ENCODE data around the gene PLEKHO1.
"Not testable (repeated sequence)": the region's sequence is repeated elsewhere in the genome, so short reads cannot be mapped to it uniquely, and the experiment has no call there.

The PLEKHO1 gene

DNA sequence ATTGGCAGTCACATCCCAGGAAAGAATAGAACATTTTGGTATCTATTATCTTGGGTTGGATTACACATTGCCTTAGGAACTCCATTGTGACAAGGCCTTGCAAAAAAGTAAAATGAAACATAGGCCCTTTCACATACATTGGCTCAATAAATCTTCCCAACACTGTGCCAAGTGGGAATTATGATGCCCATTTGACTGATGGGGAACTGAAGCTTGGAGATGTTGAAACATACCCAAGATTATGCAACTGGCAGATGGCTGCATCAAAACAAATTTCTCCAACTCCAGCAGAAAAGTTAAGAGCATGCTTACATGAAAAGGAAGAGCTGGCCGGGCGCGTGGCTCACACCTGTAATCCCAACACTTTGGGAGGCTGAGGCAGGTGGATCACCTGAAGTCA is 26.9 kb downstream of the PLEKHO1 start:
- DNase-seq, result no peak

DNA sequence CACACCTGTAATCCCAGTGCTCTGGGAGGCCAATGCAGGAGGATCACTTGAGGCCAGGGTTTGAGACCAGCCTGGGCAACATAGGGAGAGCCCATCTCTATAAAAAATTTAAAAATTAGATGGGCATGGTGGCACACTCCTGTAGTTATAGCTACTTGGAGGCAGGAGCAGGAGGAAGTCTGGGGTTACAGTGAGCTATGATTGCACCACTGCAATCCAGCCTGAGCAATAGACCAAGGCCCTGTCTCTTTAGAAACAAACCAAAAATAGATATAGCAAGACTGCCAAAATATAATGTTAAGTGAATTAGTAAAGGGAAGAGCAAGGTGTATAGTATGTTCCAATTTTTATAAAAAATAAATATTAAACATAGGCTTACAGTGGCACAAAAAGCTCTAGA is 28.8 kb downstream of the PLEKHO1 start:
- no peak for DNase-seq

DNA sequence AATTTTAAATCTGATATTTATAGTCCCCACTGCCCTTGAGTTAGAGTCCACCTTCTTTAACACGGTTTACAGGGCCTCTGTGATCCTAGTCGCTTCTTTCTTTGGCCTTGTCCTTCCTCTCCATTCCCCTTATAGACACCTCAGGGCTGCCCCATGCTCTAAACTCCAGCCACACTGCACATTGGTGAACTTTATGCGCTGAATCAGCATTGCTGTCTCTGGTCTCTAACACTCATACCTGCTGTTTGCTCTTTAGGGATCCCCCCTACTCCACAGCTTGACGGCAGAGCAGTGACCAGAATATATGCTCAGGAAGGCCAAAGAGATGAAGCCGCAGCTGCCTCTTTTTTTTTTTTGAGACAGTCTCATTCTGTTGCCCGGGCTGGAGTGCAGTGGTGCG is 30.2 kb downstream of the PLEKHO1 start:
- DNase-seq, result no peak

DNA sequence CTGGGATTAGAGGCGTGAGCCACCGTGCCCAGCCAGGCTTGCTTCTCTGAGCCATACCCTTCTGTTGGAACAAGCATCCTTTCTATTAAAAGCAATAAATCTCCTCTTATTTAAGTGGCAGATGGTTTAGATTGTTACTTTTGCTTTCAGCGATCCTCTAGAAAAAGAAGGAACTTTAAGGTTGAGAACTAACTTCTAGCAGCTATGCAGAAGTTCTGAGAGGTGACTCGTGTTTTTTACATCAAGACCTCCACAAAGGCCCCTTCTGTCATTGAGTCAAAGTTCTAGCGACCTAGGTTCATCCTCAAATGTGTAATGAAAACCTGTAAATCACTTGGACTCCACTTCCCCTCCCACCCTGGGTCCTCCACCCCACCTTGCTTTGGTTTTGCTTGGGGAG is 30.8 kb downstream of the PLEKHO1 start:
- DNase-seq, result no peak

DNA sequence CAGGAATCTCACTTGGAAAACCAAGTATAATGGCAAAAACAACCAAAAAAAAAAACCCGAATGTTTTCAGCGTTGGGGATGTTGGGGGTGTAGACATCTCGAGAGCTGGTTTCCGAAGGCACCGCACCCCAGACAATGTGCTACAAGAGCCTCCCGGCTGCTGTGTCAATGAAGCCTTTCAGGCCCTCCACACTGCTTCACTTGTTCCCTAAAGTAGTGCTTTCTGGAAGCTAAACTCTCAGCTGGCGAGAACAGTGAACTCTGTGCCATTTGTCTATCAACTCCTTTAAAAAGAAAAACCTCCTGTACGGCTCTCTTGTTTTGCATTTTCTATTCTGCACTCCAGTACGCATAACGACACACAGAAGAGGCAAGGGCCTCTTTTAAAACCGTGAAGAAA is 32.5 kb downstream of the PLEKHO1 start:
- no peak for DNase-seq

DNA sequence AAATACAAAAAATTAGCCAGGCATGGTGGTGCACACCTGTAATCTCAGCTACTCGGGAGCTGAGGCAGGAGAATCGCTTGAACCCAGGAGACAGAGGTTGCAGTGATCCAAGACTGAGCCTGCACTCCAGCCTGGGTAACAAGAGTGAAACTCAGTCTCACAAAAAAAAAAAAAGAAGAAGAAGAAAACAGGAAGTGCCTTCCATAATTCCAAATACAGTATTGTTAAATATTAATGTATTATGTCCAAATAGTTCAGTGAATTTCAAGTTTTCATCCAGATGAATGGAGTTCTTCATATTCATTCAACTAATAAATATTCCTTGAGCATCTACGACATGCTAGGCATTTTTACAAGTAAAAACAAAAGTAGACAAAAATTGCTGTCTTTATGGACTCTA is 33.3 kb downstream of the PLEKHO1 start:
- no peak for DNase-seq

DNA sequence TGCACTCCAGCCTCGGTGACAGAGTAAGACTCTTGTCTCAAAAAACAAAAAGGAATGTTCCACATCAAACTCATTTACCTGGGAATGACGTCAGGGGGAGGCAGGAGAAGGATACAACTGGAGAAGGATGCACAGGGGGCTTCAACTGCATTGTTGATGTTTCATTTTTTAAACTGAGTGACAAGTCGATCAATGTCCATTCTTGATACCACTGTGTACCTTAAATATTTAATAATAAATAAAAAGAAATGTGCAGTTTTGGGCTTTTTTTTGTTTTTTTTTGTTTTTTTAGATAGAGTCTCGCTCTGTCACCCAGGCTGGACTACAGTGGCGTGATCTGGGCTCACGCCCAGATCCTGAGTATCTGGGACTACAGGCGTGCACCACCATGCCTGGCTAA is 35.8 kb downstream of the PLEKHO1 start:
- DNase-seq, result no peak

DNA sequence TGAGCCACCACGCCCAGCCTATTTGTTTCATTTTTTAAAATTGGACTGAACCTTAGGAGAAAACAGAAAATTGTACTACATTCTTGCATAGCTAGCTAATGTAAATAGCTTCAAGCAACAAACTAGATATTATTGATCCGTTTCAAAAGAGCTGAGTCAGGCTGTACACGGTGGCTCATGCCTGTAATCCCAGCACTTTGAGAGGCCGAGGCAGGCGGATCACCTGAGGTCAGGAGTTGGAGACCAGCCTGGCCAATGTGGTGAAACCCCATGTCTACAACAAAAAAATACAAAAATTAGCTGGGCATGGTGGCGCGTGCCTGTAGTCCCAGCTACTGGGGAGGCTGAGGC is 36.7 kb downstream of the PLEKHO1 start:
- not testable (repeated sequence) for DNase-seq

DNA sequence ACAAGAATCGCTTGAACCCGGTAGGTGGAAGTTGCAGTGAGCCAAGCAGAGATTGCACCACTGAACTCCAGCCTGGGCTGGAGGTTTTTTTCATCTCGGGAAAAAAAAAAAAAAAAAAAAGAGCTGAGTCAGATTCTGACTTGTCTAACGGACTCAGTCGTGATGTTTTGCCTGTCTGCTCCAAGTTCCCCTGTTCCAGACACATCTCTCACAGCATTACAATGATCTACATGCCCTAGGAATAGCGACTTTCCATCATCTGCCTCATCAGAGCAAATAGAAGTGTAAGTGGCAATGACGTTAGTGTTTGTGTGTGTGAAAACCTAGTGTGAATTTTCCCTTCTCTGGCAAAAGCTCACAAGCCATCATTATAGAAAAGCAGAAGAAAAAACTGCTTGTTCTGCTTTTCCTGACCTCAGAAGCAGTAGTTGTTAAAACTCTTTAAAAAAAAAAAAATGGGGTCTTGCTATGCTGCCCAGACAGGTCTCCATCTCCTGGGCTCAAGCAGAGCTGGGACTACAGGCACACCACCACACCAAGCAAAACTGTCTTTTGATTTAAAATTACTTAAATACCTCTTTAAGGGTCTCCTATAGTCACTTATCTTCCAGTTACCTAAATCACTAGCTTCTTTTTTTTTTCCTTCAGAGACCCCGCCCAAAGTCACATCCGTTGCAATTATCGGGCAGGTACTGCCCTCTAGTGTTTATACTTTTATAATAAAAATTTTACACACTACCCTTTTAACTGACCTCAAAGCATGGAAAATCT is 37.3 kb downstream of the PLEKHO1 start:
- no peak for DNase-seq

DNA sequence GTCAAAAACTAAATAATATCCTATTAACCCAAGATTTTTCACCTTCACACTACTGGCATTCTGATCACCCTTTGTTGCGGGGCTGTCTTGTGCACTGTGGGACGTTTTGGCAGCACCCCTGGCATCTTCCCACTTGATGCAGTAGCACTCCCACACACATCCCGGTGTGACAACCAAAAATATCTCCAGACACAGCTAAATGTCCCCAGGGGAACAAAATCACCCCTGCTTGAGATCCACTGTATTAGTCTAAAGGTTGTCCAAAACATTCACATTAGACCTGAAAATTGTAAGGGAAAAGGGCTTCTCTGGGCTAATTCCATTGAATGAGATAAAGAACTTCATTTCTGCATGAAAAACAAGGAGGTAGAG is 37.8 kb downstream of the PLEKHO1 start:
- DNase-seq, result no peak

DNA sequence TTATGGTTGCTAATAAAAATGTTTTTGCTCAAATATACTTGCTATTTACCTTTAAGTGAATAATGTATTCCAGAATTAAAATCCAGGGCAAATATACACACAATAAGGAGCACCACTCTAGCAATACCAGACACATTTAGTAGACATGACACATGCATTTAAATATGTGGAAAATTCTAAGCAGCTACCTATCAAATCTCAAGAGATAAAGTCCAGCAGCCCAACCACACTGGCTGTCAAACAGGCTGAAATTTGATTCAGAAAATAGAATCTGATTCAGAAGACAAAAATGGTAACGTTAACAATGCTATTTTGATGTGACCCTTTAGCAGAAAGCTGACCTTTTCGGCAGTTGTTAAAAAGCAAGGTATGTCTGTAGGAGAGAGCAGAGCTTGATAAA is 42.3 kb downstream of the PLEKHO1 start:
- no peak for DNase-seq

DNA sequence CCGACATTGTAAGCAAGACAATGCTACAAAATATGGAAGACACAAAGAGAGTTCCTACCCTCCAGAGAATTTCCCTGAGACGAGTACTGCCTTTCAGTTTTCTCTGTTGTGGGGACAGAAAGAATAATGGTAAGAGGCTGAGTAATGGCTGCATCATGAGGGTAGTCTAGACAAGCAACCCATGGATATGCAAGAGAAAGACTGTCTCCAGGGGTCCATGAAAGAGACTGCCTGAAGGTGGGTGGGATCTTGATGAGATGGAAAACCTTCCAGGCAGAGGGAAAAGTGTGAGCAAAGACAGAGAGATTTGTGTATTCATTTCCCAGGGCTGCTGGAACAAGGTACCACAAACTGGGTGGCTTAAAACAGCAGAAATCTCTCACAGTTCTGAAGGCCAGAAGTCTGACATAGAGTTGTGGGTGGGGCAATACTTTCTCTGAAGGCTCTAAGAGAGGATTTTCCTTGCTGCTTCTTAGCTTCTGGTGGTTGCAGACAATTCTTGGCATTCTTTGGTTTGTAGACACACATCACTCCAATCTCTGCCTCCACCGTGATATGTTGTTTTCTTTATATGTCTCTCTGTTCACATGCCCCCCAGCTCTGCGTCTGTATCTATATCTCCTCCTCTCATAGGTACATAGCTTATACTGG is 44.8 kb downstream of the PLEKHO1 start:
- DNase-seq, result no peak

DNA sequence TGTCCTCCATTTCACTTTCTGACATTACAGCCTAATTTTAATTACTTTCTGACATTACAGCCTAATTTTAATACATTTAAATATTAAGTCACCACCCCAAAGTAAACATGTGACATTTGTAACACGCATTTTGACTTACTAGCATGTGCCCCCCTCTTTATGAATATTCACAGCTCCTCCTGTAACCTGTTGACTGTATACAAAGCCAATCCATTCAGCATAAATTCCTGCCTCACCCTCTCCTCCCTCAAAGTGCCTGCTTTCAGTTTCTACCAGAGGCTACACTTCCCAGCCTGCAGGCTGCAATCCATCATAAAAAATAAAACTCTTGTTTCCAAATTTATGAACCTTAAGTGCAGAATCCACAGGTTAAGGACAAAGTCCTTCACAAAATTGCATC is 46.7 kb downstream of the PLEKHO1 start:
- DNase-seq, result no peak

DNA sequence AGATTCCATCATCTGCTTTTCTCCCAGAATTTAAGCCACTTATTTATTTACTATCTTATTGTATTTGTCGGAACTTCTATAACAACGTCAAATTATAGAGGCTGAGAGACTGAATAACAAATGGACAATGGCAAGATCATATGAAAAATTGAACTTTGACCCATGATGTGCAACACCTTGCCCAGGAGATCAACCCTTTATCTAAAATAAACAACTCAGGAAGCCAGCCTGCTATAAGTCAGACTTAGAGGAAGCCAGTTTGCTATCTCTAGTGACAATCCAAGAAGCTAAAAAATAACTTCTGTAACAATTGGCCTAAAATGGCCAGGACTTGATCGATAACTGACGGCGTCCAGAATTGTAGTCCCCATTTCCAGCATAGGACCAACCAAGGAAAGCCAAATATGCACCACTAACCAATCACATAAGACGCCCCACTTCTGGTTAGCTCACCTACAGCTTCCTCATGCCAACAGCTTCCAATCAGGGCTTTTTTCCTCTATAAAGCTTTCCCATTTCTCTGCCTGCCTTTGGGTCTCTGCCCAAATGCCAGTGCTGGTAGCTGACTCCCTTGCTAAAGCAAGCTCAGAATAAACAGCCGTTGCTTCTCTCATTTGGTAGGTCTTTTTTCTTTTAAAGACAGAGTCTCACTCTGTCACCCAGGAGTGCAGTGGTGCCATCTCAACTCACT is 57.7 kb downstream of the PLEKHO1 start:
- no peak for DNase-seq

DNA sequence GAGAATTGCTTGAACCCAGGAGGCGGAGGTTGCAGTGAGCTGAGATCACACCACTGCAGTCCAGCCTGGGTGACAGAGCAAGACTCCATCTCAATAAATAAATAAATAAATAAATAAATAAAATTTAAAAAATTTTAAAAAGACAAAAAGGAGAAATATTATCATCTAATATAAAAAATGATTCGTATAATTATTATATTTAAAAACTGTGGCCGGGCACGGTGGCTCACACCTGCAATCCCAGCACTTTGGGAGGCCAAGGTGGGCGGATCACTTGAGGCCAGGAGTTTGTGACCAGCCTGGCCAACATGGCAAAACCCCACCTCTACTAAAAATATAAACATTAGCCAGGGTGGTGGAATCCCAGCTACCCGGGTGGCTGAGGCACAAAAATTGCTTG is 58.7 kb downstream of the PLEKHO1 start:
- not testable (repeated sequence) for DNase-seq
